Stimulated activated naive B cell treated with anti-CD40 and anti-IgM and Interleukin-4, amounts not matched to agents 10 μg/mL and 1 μg/mL and 100 μg/mL, for 72 hours (primary cell): ENCODE data around the gene SLAMF9.

Source experiments
- ATAC-seq, 2 donors: fragments of 150-1000 bp; cut with Tn5 transposase; replicated peaks; 2 replicates each; pipeline ENCODE4 v1.10.0; 2021; ENCODE audit warnings: moderate library complexity in 1 of 2
- DNase-seq: peaks from one replicate; pipeline ENCODE4 v3.0.0; 2021
- H3K27ac Mint-ChIP-seq: one replicate; pipeline ENCODE4 v1.8.0; 2022; ENCODE audit warnings: mild to moderate bottlenecking, mixed read lengths
- H3K27me3 Mint-ChIP-seq, 2 donors: one replicate each; pipeline ENCODE4 v1.8.0; 2022; ENCODE audit warnings: mixed read lengths in 2 of 2
- H3K36me3 Mint-ChIP-seq, 2 donors: one replicate each; pipeline ENCODE4 v1.8.0; 2022; ENCODE audit warnings: mixed read lengths in 2 of 2, mild to moderate bottlenecking in 1 of 2
- H3K4me1 Mint-ChIP-seq, 2 donors: one replicate each; pipeline ENCODE4 v1.8.0; 2022; ENCODE audit warnings: mixed read lengths in 2 of 2, mild to moderate bottlenecking in 1 of 2
- H3K4me3 Mint-ChIP-seq, 2 donors: one replicate each; pipeline ENCODE4 v1.8.0; 2022; ENCODE audit warnings: mild to moderate bottlenecking in 2 of 2, mixed read lengths in 2 of 2, moderate library complexity in 1 of 2
- H3K9me3 Mint-ChIP-seq, 2 donors: one replicate each; pipeline ENCODE4 v1.8.0; 2022; ENCODE audit warnings: mixed read lengths in 2 of 2, mild to moderate bottlenecking in 1 of 2

SLAMF9 gene

DNA sequence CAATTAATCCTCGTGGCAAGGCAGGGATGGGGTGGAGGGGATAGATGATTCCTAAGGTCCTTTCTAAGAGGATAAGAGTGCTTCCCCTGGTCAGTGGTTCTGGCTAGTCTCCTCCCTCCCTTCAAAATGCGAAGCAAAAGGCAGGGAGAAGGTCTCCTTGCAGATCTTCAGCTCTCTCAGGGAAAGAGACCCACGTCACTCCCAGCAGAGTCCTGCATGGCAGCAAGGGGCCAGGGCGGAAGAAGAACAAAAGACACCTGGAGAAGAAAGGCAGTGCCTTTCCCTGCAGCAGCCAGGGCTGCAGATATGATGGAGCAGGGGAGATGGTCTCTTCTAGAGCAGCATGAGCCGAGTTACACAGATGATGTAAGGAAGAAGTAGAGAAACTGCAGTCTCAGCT is 29.6 kb upstream of the SLAMF9 start:
- H3K36me3 Mint-ChIP-seq, result no peaks in the 10 kb centered on the region
- DNase-seq (no peak), ATAC-seq (no peak)
- no peak overlapping the region for H3K4me3 Mint-ChIP-seq
- no peaks in the 10 kb centered on the region for H3K4me1 Mint-ChIP-seq
- peaks cover 45 to 60% of the 10 kb centered on the region in 2 donors for H3K27me3 Mint-ChIP-seq
- no peak overlapping the region for H3K27ac Mint-ChIP-seq
- no peaks in the 10 kb centered on the region for H3K9me3 Mint-ChIP-seq

DNA sequence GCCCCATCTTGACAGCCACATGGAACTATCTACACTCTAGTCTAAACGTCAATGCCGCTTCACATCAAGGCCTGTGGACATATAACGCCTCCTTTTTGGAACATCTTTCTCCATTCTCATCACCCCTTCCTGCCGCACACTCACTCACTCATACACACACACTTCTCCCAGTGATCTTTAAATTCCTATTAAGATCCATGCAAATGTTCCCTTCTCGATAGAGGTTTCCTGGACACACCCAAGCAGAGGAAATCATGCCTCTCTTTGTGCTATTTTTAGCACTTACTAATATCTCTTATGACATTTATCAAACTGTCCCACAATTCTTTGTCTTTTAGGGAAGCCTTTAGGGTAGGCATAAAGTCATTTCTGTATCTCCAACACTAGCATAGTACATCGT is 28.2 kb upstream of the SLAMF9 start:
- Mint-ChIP-seq H3K27me3 (peaks cover 39 to 55% of the 10 kb centered on the region in 2 donors), H3K36me3 (no peaks in the 10 kb centered on the region), H3K4me3 (no peak overlapping the region), H3K27ac (no peak overlapping the region), H3K9me3 (no peaks in the 10 kb centered on the region), H3K4me1 (no peaks in the 10 kb centered on the region)
- ATAC-seq (no peak), DNase-seq (no peak)

DNA sequence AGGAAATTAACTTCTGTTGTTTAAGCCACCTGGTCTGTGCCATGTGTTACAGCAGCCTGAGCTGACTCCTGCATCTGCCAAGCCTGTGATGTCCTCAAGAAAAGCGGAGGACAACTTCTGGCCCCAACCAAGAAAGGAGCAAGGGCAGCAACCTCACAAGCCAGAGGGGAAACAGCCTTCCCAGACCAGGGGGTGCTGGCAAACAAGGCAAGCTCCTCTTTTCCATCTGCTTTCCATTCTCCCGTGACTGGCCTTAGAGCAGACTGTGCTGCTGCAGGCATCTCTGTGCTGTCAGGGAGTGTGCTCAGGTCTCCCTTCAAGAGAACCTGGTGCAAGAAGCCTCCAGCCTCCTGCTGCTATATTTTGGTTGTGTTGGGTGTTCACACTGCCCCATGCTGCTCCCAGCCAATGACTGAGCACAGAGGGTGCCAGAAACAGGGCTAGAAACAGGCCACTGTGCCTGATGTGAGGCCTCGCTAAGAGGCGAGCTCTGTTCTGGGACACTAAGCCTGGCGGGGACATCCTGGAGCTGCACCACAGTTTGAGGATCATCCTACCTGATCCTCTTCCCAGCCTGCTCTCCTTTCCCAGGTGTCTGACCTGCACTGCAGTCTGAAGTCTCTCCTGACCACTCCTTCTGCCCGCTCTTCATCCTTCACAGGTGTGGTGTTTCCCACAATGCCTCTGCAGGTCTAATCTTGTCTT is 27.5 kb upstream of the SLAMF9 start:
- no peak overlapping the region for H3K4me3 Mint-ChIP-seq
- H3K4me1 Mint-ChIP-seq, result no peaks in the 10 kb centered on the region
- H3K9me3 Mint-ChIP-seq, result no peaks in the 10 kb centered on the region
- ATAC-seq, result no peak
- H3K36me3 Mint-ChIP-seq, result no peaks in the 10 kb centered on the region
- H3K27ac Mint-ChIP-seq, result no peak overlapping the region
- H3K27me3 Mint-ChIP-seq, result peaks cover 39 to 62% of the 10 kb centered on the region in 2 donors
- no peak for DNase-seq

DNA sequence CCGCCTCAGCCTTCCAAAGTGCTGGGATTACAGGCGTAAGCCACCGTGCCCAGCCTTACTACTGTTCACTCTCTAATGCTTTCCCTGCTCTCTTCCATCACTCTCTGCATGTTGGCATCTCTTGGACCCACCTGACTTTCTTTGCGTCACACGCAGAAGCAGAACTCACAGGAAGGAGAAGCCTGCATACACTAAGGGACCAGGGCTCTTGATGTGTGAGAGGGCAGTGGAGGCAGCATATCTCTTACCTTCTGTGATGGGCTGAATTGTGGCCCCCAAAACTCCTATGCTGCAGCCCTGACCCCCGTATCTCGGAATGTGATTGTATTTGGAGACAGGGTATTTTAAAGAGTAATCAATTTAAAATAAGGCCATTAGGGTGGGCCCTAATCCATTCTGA is 26.7 kb upstream of the SLAMF9 start:
- DNase-seq, result no peak
- no peak overlapping the region for H3K27ac Mint-ChIP-seq
- no peak overlapping the region for H3K4me3 Mint-ChIP-seq
- H3K36me3 Mint-ChIP-seq, result no peaks in the 10 kb centered on the region
- no peaks in the 10 kb centered on the region for H3K4me1 Mint-ChIP-seq
- H3K27me3 Mint-ChIP-seq, result peaks cover 39 to 63% of the 10 kb centered on the region in 2 donors
- H3K9me3 Mint-ChIP-seq, result no peaks in the 10 kb centered on the region
- no peak for ATAC-seq

DNA sequence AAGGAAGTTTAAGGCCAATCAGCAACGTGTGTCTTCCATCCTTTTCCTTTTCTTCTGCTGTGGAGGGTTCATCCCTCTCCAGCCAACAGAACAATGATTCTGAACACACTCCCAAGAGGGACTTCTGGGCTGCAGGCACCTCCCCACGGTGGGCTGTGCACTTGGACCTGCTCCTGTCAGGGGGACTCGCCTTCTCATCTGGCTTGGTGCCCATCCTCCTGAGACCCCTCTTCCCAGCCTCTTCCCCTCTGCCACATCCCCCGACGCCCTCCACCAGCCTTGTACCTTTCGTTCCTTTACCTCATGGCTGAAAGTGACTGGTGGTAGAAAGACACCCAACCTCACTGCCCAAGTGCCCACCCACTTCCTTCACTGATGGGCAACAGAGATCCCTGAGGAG is 26.0 kb upstream of the SLAMF9 start:
- no peak for ATAC-seq
- Mint-ChIP-seq H3K27ac (no peak overlapping the region), H3K4me1 (no peaks in the 10 kb centered on the region), H3K27me3 (peaks cover 35 to 60% of the 10 kb centered on the region in 2 donors), H3K36me3 (no peaks in the 10 kb centered on the region), H3K9me3 (no peaks in the 10 kb centered on the region), H3K4me3 (no peak overlapping the region)
- no peak for DNase-seq

DNA sequence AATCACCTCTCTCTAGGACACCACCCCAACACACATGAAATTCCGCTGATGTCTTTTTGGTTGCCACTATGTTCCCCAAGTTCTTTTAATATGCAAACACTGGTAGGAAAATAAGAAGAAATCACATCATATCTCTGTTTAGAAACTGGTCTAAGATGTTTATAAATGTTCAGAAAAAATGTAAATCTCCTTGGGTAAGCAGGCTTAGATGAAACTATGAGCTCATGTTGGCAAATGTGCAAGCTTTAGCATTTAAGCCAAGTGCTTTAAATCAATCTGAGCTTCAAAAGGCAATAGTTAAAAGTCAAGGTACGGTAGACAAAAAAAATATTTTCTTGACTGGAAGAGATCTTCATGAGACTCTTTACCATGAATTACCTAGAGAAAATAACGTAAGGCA is 25.2 kb upstream of the SLAMF9 start:
- no peak overlapping the region for H3K27ac Mint-ChIP-seq
- H3K36me3 Mint-ChIP-seq, result no peaks in the 10 kb centered on the region
- no peak for DNase-seq
- H3K4me3 Mint-ChIP-seq, result no peak overlapping the region
- H3K9me3 Mint-ChIP-seq, result no peaks in the 10 kb centered on the region
- peaks cover 32 to 57% of the 10 kb centered on the region in 2 donors for H3K27me3 Mint-ChIP-seq
- ATAC-seq, result no peak
- H3K4me1 Mint-ChIP-seq, result no peaks in the 10 kb centered on the region

DNA sequence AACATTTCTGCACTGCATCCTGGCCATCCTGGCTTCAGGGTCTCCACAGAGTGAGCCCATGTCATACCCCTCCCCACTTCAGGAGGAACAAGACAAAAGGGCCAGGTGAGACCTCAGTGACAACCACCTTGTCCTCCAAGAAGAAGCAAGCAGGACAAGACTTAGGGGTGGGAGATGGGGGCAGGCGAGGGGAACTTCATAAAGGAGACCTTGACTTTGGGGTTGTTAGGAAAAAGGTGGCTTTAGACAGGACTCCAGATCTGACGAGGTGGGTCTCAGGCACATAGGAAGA is 24.0 kb upstream of the SLAMF9 start:
- H3K4me1 Mint-ChIP-seq, result no peaks in the 10 kb centered on the region
- H3K9me3 Mint-ChIP-seq, result no peaks in the 10 kb centered on the region
- no peak for DNase-seq
- no peaks in the 10 kb centered on the region for H3K36me3 Mint-ChIP-seq
- H3K4me3 Mint-ChIP-seq, result no peak overlapping the region
- H3K27me3 Mint-ChIP-seq, result peaks cover 27 to 46% of the 10 kb centered on the region in 2 donors
- ATAC-seq, result no peak
- no peak overlapping the region for H3K27ac Mint-ChIP-seq

DNA sequence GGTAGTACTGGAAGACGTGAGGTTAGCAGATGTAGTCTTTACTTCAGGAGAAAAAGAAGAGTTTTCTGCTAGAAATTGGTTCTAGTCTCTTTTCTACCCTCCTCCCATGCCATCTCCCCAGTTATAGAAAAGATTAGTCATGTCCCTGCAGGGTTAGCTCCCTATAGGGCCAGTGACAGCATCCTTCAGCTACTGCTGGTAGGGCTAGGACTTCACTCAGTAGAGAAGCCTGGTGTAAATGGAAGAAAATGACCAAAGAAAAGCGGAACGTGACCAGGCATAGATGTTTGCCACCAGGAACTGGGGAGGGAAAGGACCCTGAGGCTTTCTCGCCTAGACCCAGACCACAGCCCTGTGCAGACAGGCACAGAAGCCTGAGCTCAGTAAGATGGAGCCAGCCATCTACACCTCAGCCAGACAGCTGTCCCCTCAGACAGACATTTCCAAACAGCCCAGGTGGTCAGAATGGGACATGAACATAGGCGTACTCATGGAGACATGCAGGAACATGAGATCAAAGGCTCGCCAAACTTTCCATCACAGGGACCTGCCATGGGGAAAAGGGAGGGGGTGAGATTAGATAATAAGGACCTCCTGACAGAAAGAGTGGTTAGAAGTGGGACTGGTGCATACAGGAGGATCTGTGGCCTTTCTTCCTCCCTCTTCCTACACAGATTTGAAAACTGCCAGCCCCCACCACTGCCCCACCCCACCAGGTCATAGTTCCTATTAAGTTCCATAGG is 23.5 kb upstream of the SLAMF9 start:
- Mint-ChIP-seq H3K27ac (no peak overlapping the region), H3K9me3 (no peaks in the 10 kb centered on the region), H3K36me3 (no peaks in the 10 kb centered on the region), H3K4me1 (no peaks in the 10 kb centered on the region), H3K27me3 (peaks cover 25 to 43% of the 10 kb centered on the region in 2 donors), H3K4me3 (no peak overlapping the region)
- ATAC-seq (no peak), DNase-seq (no peak)

DNA sequence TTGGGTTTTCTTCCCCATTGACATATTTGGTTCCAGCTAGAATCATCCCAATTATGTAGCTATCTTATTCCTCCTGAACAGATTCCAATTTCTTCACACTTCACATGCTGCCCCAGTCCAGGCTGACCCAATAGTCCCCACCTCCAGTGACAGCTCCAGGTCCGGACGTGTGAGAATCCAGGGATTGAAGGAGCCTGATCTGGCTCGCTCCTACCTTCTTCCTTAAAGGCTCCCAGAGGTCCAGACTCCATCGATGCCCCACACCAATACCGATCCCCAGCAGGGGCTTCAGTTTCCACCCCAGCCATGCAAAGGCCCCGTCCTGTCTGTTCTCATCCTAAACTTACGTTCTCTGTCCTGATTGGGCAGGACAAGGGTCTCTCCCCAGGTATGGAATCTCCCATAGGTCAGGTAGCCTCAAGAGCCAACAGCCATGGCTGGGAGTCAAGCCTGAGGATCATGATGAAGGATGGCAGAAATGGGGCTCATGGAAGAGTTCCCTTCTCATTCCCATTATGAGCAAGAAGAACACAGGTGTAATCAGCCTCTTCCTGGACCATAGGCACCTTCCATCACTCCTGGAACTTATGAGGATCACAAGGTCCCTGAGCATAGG is 20.4 kb upstream of the SLAMF9 start:
- ATAC-seq, result no peak
- H3K9me3 Mint-ChIP-seq, result no peaks in the 10 kb centered on the region

DNA sequence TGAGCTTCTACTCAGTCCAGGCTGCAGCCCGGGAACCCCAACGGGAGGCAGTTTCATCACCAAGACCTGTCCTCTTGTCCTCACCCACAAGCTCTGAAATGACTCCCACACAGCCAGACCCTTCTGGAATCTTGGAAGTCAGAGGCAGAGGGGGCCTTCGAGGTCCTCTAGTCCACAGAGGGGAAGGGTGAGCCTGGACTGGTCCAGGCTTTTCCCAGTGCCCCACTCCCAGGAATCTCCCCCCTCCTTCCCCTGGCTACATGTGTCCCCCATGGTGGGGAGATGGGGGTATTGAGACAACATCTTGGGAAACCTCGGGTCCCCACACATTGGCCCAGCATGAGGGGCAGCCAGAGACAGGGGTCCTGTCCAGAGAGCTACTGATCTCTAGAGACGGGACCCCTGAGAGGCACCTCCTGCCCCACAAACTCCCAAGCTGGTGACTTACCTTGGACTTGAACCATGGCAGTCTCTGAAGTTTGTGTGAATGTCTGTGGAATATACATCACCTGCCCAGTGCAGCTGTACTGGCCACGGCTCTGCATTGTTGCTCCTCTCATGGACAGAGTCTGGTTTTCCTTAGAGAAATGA is 19.4 kb upstream of the SLAMF9 start:
- DNase-seq (no peak), ATAC-seq (no peak)
- Mint-ChIP-seq H3K27ac (no peak overlapping the region), H3K27me3 (peaks cover 6 to 36% of the 10 kb centered on the region in 2 donors), H3K36me3 (no peaks in the 10 kb centered on the region), H3K9me3 (no peaks in the 10 kb centered on the region), H3K4me1 (peaks cover 0 to 2% of the 10 kb centered on the region in 2 donors), H3K4me3 (no peak overlapping the region)

More for the DNA sequence above, 20.4 kb upstream of the SLAMF9 start:
- DNase-seq, result no peak
- H3K36me3 Mint-ChIP-seq, result no peaks in the 10 kb centered on the region
- H3K27me3 Mint-ChIP-seq, result peaks cover 4 to 33% of the 10 kb centered on the region in 2 donors
- no peak overlapping the region for H3K27ac Mint-ChIP-seq
- no peak overlapping the region for H3K4me3 Mint-ChIP-seq
- no peaks in the 10 kb centered on the region for H3K4me1 Mint-ChIP-seq

DNA sequence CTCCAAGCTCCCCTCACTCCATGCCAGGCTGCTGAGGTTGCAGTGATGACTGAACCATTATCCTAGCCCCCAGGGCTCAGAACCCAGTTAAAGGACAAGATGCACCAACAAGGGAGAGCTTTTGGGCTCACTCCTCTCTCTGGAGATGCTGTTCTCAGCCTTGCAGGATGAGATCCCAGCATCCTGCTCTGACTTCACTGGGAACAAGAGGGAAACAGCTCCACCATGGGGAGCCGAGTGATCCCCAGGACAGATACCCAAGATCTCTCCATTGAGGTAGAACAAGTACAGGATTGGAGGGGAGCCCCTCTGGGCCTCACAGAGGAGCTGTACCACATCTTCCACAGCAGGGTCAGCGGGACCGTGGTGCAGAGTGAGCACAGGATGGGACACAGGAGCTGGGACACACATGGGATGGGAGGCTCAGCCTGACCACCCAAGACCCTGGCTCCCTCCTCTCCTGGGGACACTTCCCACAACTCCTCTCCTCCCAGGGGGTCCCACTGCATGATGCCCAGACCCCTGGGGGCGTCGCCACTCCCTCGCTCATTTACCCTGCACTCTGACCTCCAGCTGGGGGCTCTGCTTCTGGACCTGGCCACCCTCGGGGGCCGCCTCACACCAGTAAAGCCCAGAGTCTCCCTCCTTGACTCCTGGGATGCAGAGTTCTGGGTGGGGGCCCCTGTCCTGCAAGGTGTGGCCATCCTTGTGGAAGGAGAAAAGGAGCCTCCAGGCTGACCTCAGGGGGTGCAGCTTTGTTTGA is 18.6 kb upstream of the SLAMF9 start:
- DNase-seq (no peak), ATAC-seq (no peak)
- Mint-ChIP-seq H3K27ac (no peak overlapping the region), H3K4me3 (no peak overlapping the region), H3K27me3 (peaks cover 12 to 41% of the 10 kb centered on the region in 2 donors), H3K9me3 (no peaks in the 10 kb centered on the region), H3K4me1 (peaks cover 0 to 2% of the 10 kb centered on the region in 2 donors), H3K36me3 (no peaks in the 10 kb centered on the region)

DNA sequence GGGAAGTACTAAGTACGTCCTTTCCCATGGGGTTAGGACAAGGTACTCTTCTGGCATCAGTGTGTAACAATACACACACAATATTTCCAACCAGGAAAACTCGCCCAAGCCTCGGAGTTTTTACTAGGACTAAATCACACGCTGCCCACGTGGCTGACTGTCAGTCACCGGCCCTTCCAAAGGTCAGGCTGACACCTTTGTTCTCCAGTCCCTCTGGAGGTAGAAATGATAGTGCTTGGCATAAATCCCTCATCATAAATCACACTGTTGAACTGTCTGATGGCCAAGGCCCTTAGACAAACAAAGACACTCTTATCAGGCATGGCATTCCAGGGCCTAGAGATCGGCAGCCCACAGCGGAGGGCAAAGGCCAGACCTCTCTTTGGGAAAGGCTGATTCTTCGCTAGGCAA is 16.9 kb upstream of the SLAMF9 start:
- DNase-seq (no peak), ATAC-seq (no peak)
- Mint-ChIP-seq H3K27me3 (peaks cover 12 to 30% of the 10 kb centered on the region in 2 donors), H3K4me3 (no peak overlapping the region), H3K4me1 (peaks cover 0 to 2% of the 10 kb centered on the region in 2 donors), H3K36me3 (no peaks in the 10 kb centered on the region), H3K9me3 (no peaks in the 10 kb centered on the region), H3K27ac (no peak overlapping the region)

DNA sequence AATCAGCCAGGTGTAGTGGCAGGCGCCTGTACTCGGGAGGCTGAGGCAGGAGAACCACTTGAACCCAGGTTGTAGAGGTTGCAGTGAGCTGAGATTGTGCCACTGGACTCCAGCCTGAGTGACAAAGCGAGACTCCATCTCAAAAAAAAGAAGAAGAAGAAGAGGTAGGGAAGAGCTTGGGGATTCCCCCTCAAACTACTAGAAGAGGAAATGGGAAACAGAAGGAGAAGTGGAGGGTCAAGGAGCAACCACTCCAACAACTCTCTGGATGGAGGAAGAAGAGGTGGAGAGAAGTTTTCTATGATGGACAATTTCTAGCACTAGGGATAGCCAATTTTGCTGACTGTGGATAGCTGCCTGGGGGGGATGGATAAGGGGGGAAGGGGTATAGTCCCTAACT is 14.9 kb upstream of the SLAMF9 start:
- DNase-seq (no peak), ATAC-seq (no peak)
- Mint-ChIP-seq H3K4me3 (no peak overlapping the region), H3K27me3 (peaks cover 12 to 37% of the 10 kb centered on the region in 2 donors), H3K9me3 (no peaks in the 10 kb centered on the region), H3K4me1 (peaks cover 0 to 2% of the 10 kb centered on the region in 2 donors), H3K36me3 (no peaks in the 10 kb centered on the region), H3K27ac (no peak overlapping the region)

DNA sequence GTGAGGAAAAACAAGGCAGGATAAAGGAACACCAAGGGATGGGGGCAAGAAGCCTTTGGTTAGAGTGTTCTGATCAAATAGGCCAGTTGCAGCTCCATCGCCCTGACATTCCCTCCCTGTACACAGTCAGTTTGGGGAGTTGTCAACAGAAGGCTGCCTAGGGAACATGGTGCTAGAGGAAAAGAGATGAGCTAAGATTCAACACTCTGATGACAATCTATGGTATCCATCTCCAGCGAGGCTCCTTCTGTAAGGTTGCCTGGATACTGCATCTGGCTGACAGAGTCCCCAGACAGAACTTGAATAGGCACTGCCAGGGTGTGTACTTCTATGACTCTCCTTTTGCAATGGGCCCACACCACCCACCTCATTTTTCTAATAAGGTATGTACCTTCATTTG is 11.2 kb upstream of the SLAMF9 start:
- Mint-ChIP-seq H3K4me3 (no peak overlapping the region), H3K27me3 (peaks cover 17 to 35% of the 10 kb centered on the region in 2 donors), H3K36me3 (no peaks in the 10 kb centered on the region), H3K9me3 (no peaks in the 10 kb centered on the region), H3K4me1 (peaks cover 0 to 2% of the 10 kb centered on the region in 2 donors), H3K27ac (no peak overlapping the region)
- ATAC-seq (no peak), DNase-seq (no peak)
